OCI-LY7 (cell line): ENCODE data around the gene RHBDL1. TPM values are rescaled to one million over a fixed set of nuclear protein-coding genes. Genes with fewer than 3 reads are reported as not detected.

ENCODE experiments used
- BruUV-seq: library from RNA; stranded (reverse); fragments of 400-500 nt; replicated peaks from 2 replicates; lab custom pipeline; 2021; lab: Mats Ljungman, UMichigan
- CTCF ChIA-PET: fragments of 300-600 bp; sonication (Branson Sonifier 250); formaldehyde crosslinking; loops from one replicate; lab custom pipeline; 2022; ENCODE audit warnings: antibody characterized with exemption; ENCODE audit not compliant: unreplicated experiment; lab: Charles Lee
- POLR2A ChIA-PET: fragments of 300-600 bp; sonication (Branson Sonifier 250); formaldehyde crosslinking; loops from one replicate; lab custom pipeline; 2022; ENCODE audit warnings: antibody characterized with exemption; lab: Charles Lee
- DNase-seq: peaks from one replicate; pipeline ENCODE4 v3.0.0-alpha.2; 2015; ENCODE audit warnings: low spot score
- H2AFZ ChIP-seq: fragments of 200-600 bp; sonication (generic), shearing (Covaris generic); 2 replicates; pipeline ENCODE4 v1.6.1; 2014; ENCODE audit warnings: mild to moderate bottlenecking, antibody characterized with exemption, low read length, moderate library complexity
- H3K27ac ChIP-seq: fragments of 200-600 bp; sonication (generic); 2 replicates; pipeline ENCODE4 v1.5.1; 2014; ENCODE audit warnings: mixed run types, low read depth, mild to moderate bottlenecking, moderate library complexity, low read length, inconsistent platforms; ENCODE audit not compliant: poor library complexity, severe bottlenecking
- H3K36me3 ChIP-seq: fragments of 200-600 bp; sonication (generic); 2 replicates; pipeline ENCODE4 v1.6.1; 2014; ENCODE audit warnings: mild to moderate bottlenecking, antibody characterized with exemption, low read length, moderate library complexity, mixed read lengths; ENCODE audit not compliant: insufficient read depth
- H3K4me1 ChIP-seq: fragments of 200-600 bp; sonication (generic); 2 replicates; pipeline ENCODE4 v1.5.1; 2014; ENCODE audit warnings: mild to moderate bottlenecking, low read length; ENCODE audit not compliant: insufficient read depth, poor library complexity, severe bottlenecking
- H3K4me2 ChIP-seq: fragments of 200-600 bp; sonication (generic); 2 replicates; pipeline ENCODE4 v1.6.1; 2014; ENCODE audit warnings: mild to moderate bottlenecking, low read length
- H3K4me3 ChIP-seq: fragments of 200-600 bp; sonication (generic); 2 replicates; pipeline ENCODE4 v1.5.1; 2014; ENCODE audit warnings: mild to moderate bottlenecking, low read depth, low read length; ENCODE audit not compliant: poor library complexity, severe bottlenecking
- H3K79me2 ChIP-seq: fragments of 200-600 bp; sonication (generic); 2 replicates; pipeline ENCODE4 v1.6.1; 2016; ENCODE audit warnings: low read depth, mild to moderate bottlenecking, low read length, moderate library complexity, mixed read lengths; ENCODE audit not compliant: insufficient read depth
- H3K9me2 ChIP-seq: fragments of 200-600 bp; sonication (generic); 2 replicates; pipeline ENCODE4 v1.6.1; 2016; ENCODE audit warnings: mild to moderate bottlenecking, low read length, mixed read lengths; ENCODE audit not compliant: insufficient read depth
- H3K9me3 ChIP-seq: fragments of 200-600 bp; sonication (generic); 2 replicates; pipeline ENCODE4 v1.6.1; 2014; ENCODE audit warnings: mild to moderate bottlenecking, mixed run types, low read length, mixed read lengths
- H4K20me1 ChIP-seq: fragments of 200-600 bp; sonication (generic); 2 replicates; pipeline ENCODE4 v1.6.1; 2014; ENCODE audit warnings: mild to moderate bottlenecking, antibody characterized with exemption, low read length, moderate library complexity, mixed read lengths; ENCODE audit not compliant: insufficient read depth
- CTCF ChIP-seq: fragments of 200-600 bp; sonication (generic); conservative IDR thresholded peaks from 2 replicates; pipeline ENCODE4 v1.5.1; 2014; ENCODE audit warnings: mild to moderate bottlenecking, antibody characterized with exemption, low read length, moderate library complexity, mixed read lengths
- EZH2phosphoT487 ChIP-seq: fragments of 200-600 bp; sonication (generic); IDR thresholded peaks from 2 replicates; pipeline ENCODE4 v1.6.1; 2018; ENCODE audit warnings: low read depth, borderline replicate concordance, mild to moderate bottlenecking, mixed run types, antibody characterized with exemption, low read length, moderate library complexity, mixed read lengths
- intact Hi-C: fragments of 100-400 bp; cut with micrococcal nuclease; formaldehyde crosslinking; loops from one replicate; pipeline ENCODE4 v1.10.0; 2022; ENCODE audit not compliant: unreplicated experiment
- total RNA-seq, 2 experiments: library from RNA; depleted of rRNA in 1 of 2; stranded (reverse); fragments of >200 nt in 1 of 2; shearing (Covaris generic) in 1 of 2; gene quantifications; 2 replicates each; pipeline ENCODE4 v1.2.3, GENCODE V29; 2014 to 2022

The RHBDL1 gene
- total RNA-seq, 2 experiments from 2014 or later: 4.2 TPM

- no peaks in the 10 kb centered on the region for H4K20me1 ChIP-seq
- ChIA-PET POLR2A (no interaction called here), CTCF (no interaction called here)
- no peak overlapping the region for H2AFZ ChIP-seq
- H3K9me2 ChIP-seq: no peaks in the 10 kb centered on the region
- DNase-seq: no peak
- TF ChIP-seq CTCF: no peak
- TF ChIP-seq EZH2phosphoT487: no peak
- intact Hi-C loops: no loop called here
- no peak overlapping the region for H3K4me2 ChIP-seq
- H3K79me2 ChIP-seq: no peaks in the 10 kb centered on the region
- no peaks in the 10 kb centered on the region for H3K4me1 ChIP-seq
- H3K9me3 ChIP-seq: no peaks in the 10 kb centered on the region
- no TSS peak for BruUV-seq
- H3K4me3 ChIP-seq: no peak overlapping the region
- H3K27ac ChIP-seq: no peak overlapping the region
- no peaks in the 10 kb centered on the region for H3K36me3 ChIP-seq
Measured at GRCh38 chr16:700684-701584, 25.5 kb downstream of the RHBDL1 start.

DNA sequence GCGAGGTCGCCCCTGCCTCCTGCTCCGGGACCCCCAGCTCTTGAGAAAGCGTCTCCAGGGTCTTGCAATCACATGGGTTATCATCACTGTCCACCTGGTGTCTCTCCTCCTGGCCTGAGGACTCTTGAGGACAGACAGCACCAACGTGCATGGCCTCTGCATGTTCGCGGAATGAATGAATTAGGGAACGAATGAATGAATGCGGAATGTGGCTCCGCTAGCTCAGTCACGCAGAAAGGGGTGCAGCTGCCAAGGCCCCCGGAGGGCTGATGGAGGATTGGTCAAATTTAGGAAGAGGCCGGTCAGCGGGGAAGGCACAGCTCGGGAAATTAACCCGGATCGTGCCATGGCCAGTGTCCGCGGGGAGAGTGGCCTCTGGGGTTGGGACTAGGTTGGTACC lies 26.9 kb downstream of the RHBDL1 start:
- H3K4me2 ChIP-seq: no peak overlapping the region
- BruUV-seq: no TSS peak
- H3K36me3 ChIP-seq: no peaks in the 10 kb centered on the region
- CTCF ChIA-PET: no interaction called here
- H3K4me1 ChIP-seq: no peaks in the 10 kb centered on the region
- H3K27ac ChIP-seq: no peak overlapping the region
- intact Hi-C loops: no loop called here
- no peaks in the 10 kb centered on the region for H3K9me2 ChIP-seq
- TF ChIP-seq CTCF (no peak), EZH2phosphoT487 (no peak)
- POLR2A ChIA-PET: no interaction called here
- H3K4me3 ChIP-seq: no peak overlapping the region
- H4K20me1 ChIP-seq: no peaks in the 10 kb centered on the region
- no peak overlapping the region for H2AFZ ChIP-seq
- H3K9me3 ChIP-seq: no peaks in the 10 kb centered on the region
- H3K79me2 ChIP-seq: no peaks in the 10 kb centered on the region
- DNase-seq: no peak

DNA sequence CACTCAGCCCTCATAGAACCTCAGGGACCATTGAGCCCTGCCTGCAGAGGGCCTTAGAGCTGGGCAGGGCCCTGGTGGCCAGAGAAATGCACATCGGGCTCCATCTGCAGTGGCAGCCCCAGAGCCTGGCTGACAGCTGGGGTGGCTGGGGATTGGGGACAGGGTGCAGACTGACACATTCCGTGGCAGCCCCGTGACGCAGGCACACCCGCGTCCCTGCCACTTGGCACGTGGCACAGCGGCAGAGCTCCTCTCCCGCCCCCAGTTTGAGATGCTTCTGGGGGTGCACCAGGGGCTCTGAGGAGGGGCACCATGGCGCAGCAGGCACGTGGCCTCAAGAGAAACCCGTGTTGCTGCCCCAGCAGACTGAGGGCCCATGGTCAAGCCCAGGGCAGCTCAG lies 27.9 kb downstream of the RHBDL1 start:
- no peak overlapping the region for H2AFZ ChIP-seq
- intact Hi-C loops: no loop called here
- BruUV-seq: no TSS peak
- no peaks in the 10 kb centered on the region for H3K4me1 ChIP-seq
- H3K4me2 ChIP-seq: no peak overlapping the region
- no peaks in the 10 kb centered on the region for H3K9me2 ChIP-seq
- H3K4me3 ChIP-seq: no peak overlapping the region
- no peaks in the 10 kb centered on the region for H3K36me3 ChIP-seq
- no peaks in the 10 kb centered on the region for H3K9me3 ChIP-seq
- TF ChIP-seq EZH2phosphoT487 (no peak), CTCF (no peak)
- no peaks in the 10 kb centered on the region for H3K79me2 ChIP-seq
- H3K27ac ChIP-seq: no peak overlapping the region
- no peaks in the 10 kb centered on the region for H4K20me1 ChIP-seq
- DNase-seq: no peak
- ChIA-PET POLR2A (no interaction called here), CTCF (no interaction called here)
